Measurements from ENCODE around the gene SHBG.

SHBG gene

DNA sequence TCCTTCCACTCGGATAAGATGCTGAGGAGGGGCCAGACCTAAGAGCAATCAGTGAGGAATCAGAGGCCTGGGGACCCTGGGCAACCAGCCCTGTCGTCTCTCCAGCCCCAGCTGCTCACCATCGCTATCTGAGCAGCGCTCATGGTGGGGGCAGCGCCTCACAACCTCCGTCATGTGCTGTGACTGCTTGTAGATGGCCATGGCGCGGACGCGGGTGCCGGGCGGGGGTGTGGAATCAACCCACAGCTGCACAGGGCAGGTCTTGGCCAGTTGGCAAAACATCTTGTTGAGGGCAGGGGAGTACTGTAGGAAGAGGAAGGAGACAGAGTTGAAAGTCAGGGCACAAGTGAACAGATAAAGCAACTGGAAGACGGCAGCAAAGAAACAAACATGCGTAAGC lies 45.0 kb downstream of the SHBG start:
- Histone ChIP-seq H3K4me1 (ENCODE audit: control extremely low read depth in 1 of 4, control insufficient read depth in 4 of 4, insufficient read depth in 4 of 4, low read length in 3 of 4) (no peaks in the 10 kb centered on the region), H3K27ac (ENCODE audit: insufficient read depth in 1 of 2, low read depth in 1 of 2, low read length in 2 of 2, poor library complexity in 1 of 2, severe bottlenecking in 2 of 2) (no peak overlapping the region), H3K9me3 (ENCODE audit: control extremely low read depth in 1 of 5, control insufficient read depth in 4 of 5, insufficient read depth in 2 of 5, low read depth in 1 of 5, low read length in 4 of 5) (peaks cover 0 to 11% (median 10%) of the 10 kb centered on the region in 5 experiments), H3K4me3 (ENCODE audit: control insufficient read depth in 1 of 7, extremely low read depth in 1 of 7, insufficient read depth in 4 of 7, low read depth in 2 of 7, low read length in 6 of 7) (no peak overlapping the region), H3K27me3 (replicated peaks in 2 of 5; ENCODE audit: control insufficient read depth in 4 of 5, insufficient read depth in 5 of 5, low read length in 4 of 5) (no peaks in the 10 kb centered on the region), H3K36me3 (ENCODE audit: control insufficient read depth in 4 of 4, insufficient read depth in 4 of 4, low read length in 3 of 4) (peaks cover 13 to 55% (median 50%) of the 10 kb centered on the region in 4 experiments)
- DNase-seq: no peak
- ChIA-PET POLR2A (interaction anchor here (0.7 kb wide), 1 partner anchor 8 kb away, joined by 4 read pairs; no protein-coding TSS in a partner anchor), CTCF (interaction anchor here (1.0 to 3.4 kb wide), 4 partner anchors 10 to 43 kb away, joined by 3 to 13 read pairs (median 7); partner anchors contain the start of gene WRAP53)
- 97% methylated on average over 11 of the region's 14 CpGs for WGBS (ENCODE audit: insufficient coverage)

DNA sequence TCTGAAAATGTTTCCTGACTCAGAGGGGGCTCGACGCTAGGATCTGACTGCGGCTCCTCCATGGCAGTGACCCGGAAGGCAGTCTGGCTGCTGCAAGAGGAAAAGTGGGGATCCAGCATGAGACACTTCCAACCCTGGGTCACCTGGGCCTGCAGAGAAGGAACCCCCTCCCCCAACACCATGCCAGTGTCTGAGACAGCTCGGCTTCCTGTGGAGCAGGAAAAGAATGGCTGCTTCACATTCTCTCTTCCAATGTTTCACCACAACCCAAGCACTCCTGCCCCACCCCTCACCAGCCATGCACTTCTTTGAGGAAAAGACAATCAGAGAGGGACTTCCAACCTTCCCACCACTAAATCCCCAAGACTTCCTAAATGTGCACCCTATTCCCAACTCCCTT lies 46.6 kb downstream of the SHBG start:
- Histone ChIP-seq H3K36me3 (ENCODE audit: control insufficient read depth in 4 of 4, insufficient read depth in 4 of 4, low read length in 3 of 4) (peaks cover 13 to 46% (median 42%) of the 10 kb centered on the region in 4 experiments), H3K9me3 (ENCODE audit: control extremely low read depth in 1 of 5, control insufficient read depth in 4 of 5, insufficient read depth in 2 of 5, low read depth in 1 of 5, low read length in 4 of 5) (peaks cover 0 to 11% (median 10%) of the 10 kb centered on the region in 5 experiments), H3K27ac (ENCODE audit: insufficient read depth in 1 of 2, low read depth in 1 of 2, low read length in 2 of 2, poor library complexity in 1 of 2, severe bottlenecking in 2 of 2) (no peak overlapping the region), H3K4me1 (ENCODE audit: control extremely low read depth in 1 of 4, control insufficient read depth in 4 of 4, insufficient read depth in 4 of 4, low read length in 3 of 4) (no peaks in the 10 kb centered on the region), H3K4me3 (ENCODE audit: control insufficient read depth in 1 of 7, extremely low read depth in 1 of 7, insufficient read depth in 4 of 7, low read depth in 2 of 7, low read length in 6 of 7) (no peak overlapping the region), H3K27me3 (replicated peaks in 2 of 5; ENCODE audit: control insufficient read depth in 4 of 5, insufficient read depth in 5 of 5, low read length in 4 of 5) (no peaks in the 10 kb centered on the region)
- WGBS (ENCODE audit: insufficient coverage): 90% methylated on average over 2 of the region's 5 CpGs
- ChIA-PET CTCF (interaction anchor here (1.1 to 3.4 kb wide), 3 partner anchors 11 to 45 kb away, joined by 3 to 11 read pairs (median 3); partner anchors contain the start of gene TP53), POLR2A (no interaction called here)
- DNase-seq: no peak

DNA sequence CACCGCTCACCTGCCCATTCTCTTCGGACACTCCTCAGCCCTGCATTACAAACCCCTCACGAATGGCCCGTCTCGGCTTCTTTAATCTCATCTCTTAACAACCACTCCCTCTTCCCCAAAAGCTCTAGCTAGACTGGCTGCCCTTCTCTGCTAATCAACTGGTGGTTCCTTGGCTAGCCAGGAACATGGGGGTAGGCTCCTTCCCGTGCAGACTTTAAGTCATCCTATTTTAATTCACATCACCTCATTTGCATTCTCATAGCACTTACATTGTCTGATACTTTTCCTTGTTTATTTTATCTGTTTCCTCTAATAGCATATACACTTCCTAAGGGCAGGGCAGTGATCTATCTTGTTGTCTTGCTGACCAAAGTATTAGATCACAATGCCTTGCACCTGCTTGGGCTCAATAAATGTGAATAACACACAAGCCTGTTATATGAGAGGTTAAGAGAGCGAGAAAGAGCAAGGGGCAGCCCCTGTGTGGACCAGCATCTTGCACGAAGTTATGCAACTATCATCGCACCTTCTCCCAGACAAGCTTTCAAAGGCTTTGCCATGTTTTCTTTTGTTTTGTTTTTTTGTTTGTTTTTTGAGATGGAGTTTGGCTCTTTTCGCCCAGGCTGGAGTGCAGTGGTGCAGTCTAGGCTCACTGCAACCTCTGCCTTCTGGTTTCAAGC lies 47.6 kb downstream of the SHBG start:
- whole genome bisulfite sequencing (ENCODE audit: insufficient coverage): 98% methylated on average over 10 of the region's 10 CpGs
- Histone ChIP-seq H3K4me3 (ENCODE audit: control insufficient read depth in 1 of 7, extremely low read depth in 1 of 7, insufficient read depth in 4 of 7, low read depth in 2 of 7, low read length in 6 of 7) (no peak overlapping the region), H3K27me3 (replicated peaks in 2 of 5; ENCODE audit: control insufficient read depth in 4 of 5, insufficient read depth in 5 of 5, low read length in 4 of 5) (no peaks in the 10 kb centered on the region), H3K36me3 (ENCODE audit: control insufficient read depth in 4 of 4, insufficient read depth in 4 of 4, low read length in 3 of 4) (peaks cover 13 to 41% (median 38%) of the 10 kb centered on the region in 4 experiments), H3K27ac (ENCODE audit: insufficient read depth in 1 of 2, low read depth in 1 of 2, low read length in 2 of 2, poor library complexity in 1 of 2, severe bottlenecking in 2 of 2) (no peak overlapping the region), H3K4me1 (ENCODE audit: control extremely low read depth in 1 of 4, control insufficient read depth in 4 of 4, insufficient read depth in 4 of 4, low read length in 3 of 4) (no peaks in the 10 kb centered on the region), H3K9me3 (ENCODE audit: control extremely low read depth in 1 of 5, control insufficient read depth in 4 of 5, insufficient read depth in 2 of 5, low read depth in 1 of 5, low read length in 4 of 5) (peaks cover 0 to 11% (median 10%) of the 10 kb centered on the region in 5 experiments)
- no peak for DNase-seq
- ChIA-PET POLR2A (no interaction called here), CTCF (interaction anchor here (3.4 kb wide), 1 partner anchor 46 kb away, joined by 11 read pairs; no protein-coding TSS in a partner anchor)
